Glomerular endothelial cell (primary cell): Measurements from ENCODE around the gene DNER. TPM values are rescaled to one million over a fixed set of nuclear protein-coding genes. Genes with fewer than 3 reads are reported as not detected.
"Not testable (repeated sequence)": the region's sequence is repeated elsewhere in the genome, so short reads cannot be mapped to it uniquely, and the experiment has no call there.

Experiments
- DNase-seq: peaks from one replicate; pipeline ENCODE4 v3.0.0-alpha.2; 2011; ENCODE audit warnings: low read depth, low spot score; ENCODE audit errors: extremely low read depth
- total RNA-seq: library from RNA; depleted of rRNA; stranded (reverse); fragments of >200 nt; gene quantifications from 2 replicates; pipeline ENCODE4 v1.2.3, GENCODE V29; 2015

The DNER gene
- total RNA-seq, 1 donor from 2014 or later: 5.4 TPM

GRCh38 chr2:229719926-229720647, 5.7 kb upstream of the DNER start:
- no peak for DNase-seq

DNA sequence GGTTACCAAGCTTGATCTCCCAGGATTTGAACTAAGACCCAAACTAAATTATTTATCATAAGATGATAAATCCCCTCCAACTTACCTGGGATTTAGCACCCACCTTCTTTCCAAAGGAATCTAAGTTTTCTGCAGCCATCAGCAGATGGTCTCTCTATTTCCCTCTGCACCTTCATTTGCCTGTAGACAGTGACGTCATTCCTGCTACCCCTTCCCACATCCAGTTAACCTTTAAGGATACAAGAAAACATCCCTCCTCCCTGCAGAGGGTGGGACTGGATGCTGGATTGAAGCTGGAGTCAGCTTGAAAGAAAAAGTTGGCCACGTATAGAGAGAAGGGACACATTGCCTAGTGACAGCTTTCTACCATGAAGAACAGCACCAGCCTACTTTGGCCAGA, 3.7 kb upstream of the DNER start:
- DNase-seq: no peak

DNA sequence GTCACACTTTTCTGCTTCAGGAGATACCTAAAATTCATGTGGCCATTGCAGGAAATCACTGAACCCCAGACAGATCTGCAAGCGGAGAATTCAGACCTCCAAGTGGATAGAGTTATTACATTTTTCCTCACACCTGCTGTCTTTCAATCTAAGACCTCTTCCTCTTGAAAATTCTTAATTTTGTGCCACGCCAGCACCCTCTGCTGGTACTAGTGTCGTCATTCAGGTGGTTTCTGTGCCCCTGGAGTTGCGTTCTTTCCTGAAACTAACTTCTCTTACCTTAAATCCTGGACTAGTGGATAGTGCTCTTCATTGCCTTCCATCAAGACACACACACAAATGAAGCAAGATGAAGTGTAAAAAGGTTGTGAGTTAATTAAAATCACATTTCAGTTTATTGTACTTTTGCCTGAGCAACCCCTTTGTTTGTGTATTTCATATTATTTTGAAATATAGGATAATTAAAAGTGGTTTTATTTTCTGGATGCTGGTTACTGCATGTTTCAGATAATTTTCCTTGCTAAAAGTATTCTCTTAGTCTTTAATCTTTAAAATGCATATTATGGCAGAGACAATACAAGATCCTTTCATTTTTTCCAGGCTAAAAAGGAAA, 1.6 kb upstream of the DNER start:
- DNase-seq: no peak

GRCh38 chr2:229714736-229715541, 584 bp upstream of the DNER start:
- DNase-seq: no peak

DNA sequence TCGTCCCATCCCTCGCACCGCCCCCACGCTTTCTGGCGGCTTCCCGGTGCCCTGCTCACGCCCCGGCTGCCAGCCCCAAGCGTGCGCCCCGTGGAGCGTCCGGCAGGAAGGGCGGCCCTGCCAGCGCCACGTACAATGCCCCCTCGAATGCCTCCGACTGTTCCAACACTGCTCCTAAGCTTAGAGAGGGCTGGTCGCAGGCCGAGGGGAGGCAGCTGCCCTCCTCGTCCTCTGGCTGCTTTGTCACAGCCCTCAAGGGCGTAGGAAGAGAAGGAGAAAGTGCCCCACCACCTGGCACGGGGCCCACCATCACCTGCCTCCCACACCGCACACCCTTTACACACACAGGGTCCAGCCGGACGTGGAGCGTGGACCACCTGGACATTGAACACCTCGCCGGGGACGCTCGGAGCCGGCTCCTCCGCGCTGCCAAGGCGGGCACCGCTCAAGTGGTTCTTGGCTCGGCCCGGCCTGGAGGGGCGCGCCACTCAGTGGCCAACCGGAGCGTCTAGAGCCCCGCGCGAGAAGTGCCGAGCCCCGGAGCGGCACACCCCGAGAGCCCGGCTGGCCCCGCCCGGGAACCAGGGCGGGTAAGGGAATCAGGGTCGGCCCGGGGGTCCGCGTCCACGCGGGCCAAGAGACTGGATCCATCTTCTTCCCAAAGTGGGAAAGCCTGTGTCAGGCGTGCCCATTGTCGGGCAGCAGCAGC, 830 bp downstream of the DNER start:
- DNase-seq: no peak

DNA sequence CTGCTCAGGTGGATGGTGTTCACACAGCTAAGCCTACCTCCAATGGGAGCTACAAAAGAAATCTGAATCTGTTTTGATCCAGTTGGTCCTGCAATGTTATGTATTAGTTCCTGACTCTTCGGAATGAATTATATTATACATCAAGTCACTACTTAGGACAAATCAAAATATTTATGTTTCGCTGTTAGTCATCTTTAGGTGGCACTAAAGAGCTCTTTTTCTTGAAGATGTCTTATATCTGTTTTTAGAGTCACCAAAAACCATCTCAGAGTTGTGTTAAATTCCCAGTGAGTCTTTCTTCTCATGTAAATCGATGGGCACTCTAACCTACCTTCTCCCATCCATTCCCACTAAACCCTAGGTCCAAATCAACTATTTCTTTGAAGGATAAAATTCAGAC, 2.2 kb downstream of the DNER start:
- no peak for DNase-seq

DNA sequence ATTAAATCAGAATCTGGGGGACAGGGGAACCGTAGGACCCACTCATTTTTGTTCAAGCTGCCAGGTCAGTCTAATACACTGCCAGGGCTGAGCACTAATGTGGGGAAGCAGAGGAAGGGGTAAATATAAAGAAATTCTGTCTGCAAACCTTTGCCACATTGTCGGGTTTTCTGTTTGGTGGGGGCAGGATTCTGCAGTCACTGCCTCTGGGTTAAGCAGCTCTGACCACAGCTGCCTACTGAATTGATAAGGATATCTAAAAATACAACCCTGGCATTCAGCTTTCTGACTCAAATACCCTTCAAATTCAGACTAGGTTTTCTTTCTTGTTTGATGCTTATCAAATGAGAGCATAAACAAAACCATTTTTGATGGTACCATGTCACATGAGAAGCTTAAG, 6.0 kb downstream of the DNER start:
- no peak for DNase-seq

- no peak for DNase-seq
Measured at GRCh38 chr2:229703909-229704630, 10.3 kb downstream of the DNER start.

DNA sequence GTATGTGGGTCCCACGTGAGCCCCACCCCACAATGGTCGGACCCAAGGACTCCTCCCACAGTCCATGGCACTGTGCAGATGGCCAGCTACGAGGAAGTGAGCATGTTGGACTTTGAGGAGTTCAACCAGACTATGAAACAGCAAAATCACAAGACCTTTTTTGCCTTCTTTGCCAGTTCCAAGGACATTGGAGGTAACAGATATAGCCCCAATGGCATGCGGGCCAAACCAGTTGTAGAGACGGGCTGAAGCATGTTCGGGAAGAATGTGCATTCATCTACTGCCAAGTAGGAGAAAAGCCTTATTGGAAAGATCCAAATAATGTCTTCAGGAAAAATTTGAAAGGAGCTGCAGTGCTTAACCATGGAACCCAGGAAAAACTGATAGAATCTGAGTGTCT, 12.6 kb downstream of the DNER start:
- no peak for DNase-seq

DNA sequence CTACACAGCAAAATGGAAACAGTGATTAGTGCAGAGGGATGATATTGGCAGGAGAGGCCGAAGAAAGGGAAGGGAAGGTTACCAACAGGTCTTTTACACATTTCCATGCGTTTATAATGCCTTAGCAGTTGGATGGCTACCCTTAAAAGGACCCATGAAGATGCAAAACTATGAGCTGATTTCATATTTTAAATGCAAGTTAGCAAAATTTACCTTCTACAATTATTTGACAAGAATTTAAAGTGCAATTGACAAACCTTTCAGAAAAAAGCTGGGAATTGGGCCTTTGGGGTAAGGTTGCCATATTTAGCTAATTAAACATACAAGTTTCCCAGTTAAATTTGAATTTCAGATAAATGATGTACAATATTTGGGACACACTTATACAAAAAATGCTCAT, 13.3 kb downstream of the DNER start:
- no peak for DNase-seq

- DNase-seq: no peak
Measured at GRCh38 chr2:229695961-229696360, 18.4 kb downstream of the DNER start.

DNA sequence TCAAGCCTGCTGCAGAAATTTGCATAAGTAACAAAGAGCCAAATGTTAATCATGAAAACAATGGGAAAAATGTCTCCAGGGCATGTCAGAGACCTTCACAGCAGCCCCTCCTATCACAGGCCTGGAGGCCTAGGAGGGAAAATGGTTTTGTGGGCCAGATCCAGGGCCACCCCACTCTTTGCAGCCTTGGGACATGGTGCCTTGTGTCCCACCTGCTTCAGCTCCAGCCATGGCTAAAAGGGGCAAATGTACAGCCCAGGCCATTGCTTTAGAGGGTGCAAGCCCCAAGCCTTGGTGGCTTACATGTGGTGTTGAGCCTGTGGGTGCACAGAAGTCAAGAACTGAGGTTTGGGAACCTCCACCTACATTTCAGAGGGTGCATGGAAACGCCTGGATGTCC, 20.5 kb downstream of the DNER start:
- not testable (repeated sequence) for DNase-seq

GRCh38 chr2:229691631-229692030, 22.7 kb downstream of the DNER start:
- DNase-seq: no peak

DNA sequence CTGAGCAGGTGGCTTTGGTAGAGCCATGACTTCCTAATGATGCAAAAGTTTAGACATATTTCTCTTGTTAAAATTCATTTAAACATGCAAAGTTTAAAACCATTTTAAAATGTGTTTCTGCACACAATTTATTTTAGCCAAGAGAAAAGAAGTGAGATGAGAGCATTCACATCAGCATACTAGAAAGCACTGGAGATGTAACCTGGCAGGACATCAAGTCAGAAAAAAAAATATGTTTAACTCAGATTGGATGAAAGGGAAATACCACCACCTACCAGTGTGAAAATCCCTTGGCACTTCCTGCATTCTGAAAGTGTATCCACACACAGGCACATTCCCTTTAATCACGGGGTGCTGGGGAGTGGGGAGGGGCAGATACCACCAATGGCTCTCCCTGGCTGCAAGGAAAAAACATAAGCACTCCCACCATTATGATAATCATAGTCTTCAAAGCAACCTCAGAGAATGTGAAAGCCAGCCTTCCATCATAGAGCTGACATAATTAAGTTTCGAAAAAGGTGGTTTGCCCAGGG, 25.0 kb downstream of the DNER start:
- no peak for DNase-seq

DNA sequence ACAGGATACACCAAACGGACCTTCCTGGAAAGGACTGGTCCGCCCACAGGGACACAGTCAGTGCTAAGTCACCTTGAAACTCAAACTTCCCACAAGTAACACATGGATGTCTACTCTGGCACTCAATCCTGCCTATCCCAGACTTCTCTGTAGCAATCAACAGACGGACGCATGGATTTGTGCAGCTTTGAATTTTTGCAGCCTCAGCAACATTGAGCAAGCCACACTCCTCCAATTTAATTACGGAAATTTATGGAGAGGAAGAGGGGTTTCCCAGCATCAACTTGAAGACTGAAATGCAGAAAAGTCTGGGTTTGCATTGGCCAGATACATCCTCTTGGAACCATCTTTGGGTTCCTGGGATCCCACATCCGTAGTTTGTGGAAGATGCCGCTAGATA, 26.2 kb downstream of the DNER start:
- DNase-seq: no peak

- no peak for DNase-seq
Measured at GRCh38 chr2:229686122-229686919, 28.0 kb downstream of the DNER start.

DNA sequence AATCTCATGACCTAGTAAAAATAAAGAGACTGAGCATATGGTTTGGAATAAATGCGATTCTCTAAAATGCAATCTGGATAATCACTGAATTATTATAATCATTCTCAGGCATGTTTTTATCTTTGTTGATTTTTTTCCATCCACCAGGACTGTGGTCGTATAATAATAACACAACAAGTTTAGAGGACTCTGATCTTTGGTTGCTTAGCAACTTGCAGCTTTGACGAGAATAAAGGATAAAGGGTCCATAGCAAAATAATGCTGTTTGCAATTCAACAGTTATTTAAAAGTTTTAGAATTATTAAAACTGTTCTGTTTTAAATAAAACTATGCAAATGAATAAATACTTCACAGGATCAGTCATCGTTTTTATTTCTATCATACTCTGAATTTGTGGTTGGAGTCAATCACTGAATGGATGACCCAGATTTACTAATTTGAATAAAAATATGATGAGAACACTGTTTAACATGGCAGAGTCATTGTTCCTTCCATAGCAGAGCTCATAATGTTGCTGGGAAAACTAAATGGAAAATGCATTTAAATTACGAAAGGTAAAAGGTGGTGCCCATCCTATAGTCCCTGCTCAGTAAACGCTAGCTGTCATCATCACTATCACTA, 29.3 kb downstream of the DNER start:
- no peak for DNase-seq

DNA sequence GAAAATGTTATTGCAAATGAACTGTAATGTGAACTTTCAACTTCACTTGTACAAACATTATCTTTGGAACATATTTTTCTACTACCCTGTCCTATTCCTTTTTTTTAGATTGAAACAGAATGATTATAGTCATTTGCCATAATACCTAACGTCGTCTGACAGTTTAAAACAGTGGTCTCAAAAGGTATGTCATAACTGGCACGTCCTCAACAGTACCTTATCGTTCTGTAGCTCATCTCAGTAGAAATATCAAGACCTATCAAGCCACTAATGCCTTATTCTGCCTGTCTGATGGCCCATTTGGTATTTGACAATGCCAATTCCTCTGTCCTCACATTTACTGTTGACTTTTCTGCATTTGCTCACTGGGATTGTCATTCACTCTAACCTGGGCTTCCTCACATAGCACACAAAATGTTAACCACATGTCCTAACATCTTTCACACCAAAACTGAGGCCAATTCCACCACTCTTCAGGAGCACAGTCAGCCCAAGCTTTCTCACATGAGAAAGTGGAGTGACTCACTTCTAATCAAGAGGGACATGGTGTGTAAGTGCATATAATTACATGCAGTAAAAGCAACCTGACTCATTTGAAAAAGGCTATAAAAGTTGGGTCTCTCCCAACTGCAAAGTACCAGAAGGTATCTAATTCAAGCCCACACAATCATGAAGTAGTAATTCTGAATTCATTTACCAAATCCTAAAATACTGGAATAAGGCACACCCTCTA, 34.8 kb downstream of the DNER start:
- no peak for DNase-seq
